Ascending aorta (tissue), 2 donors: Measurements from ENCODE around the gene MYO1D. TPM values are rescaled to one million over a fixed set of nuclear protein-coding genes. Genes with fewer than 3 reads are reported as not detected.
"Not testable (repeated sequence)": the region's sequence is repeated elsewhere in the genome, so short reads cannot be mapped to it uniquely, and the experiment has no call there.

Experiments
- DNase-seq, 2 donors: peaks; one replicate each; pipeline ENCODE4 v3.0.0-alpha.2; 2019; ENCODE audit warnings: low spot score in 2 of 2
- H3K27ac ChIP-seq, 2 donors: fragments of 200-600 bp; sonication (generic); one replicate each; pipeline ENCODE4 v1.5.1; 2016 to 2017; ENCODE audit warnings: mild to moderate bottlenecking in 1 of 2
- H3K27me3 ChIP-seq: fragments of 200-600 bp; sonication (generic); one replicate; pipeline ENCODE4 v1.5.1; 2017
- H3K36me3 ChIP-seq, 2 donors: fragments of 200-600 bp; sonication (generic); one replicate each; pipeline ENCODE4 v1.5.1; 2016
- H3K4me1 ChIP-seq, 2 donors: fragments of 200-600 bp; sonication (generic); one replicate each; pipeline ENCODE4 v1.5.1; 2016 to 2017; ENCODE audit warnings: mild to moderate bottlenecking in 1 of 2
- H3K4me3 ChIP-seq, 2 donors: fragments of 200-600 bp; sonication (generic); one replicate each; pipeline ENCODE4 v1.5.1; 2016 to 2017; ENCODE audit warnings: mild to moderate bottlenecking in 1 of 2
- H3K9me3 ChIP-seq, 2 donors: fragments of 200-600 bp; sonication (generic); one replicate each; pipeline ENCODE4 v1.5.1; 2016
- CTCF ChIP-seq, 3 experiments: fragments of 200-600 bp in 2 of 3; fragments of 450-650 bp in 1 of 3; sonication (generic) in 2 of 3; IDR thresholded peaks; one replicate each; pipeline ENCODE4 v1.5.1; 2016 to 2019; ENCODE audit warnings: antibody characterized with exemption in 3 of 3, mild to moderate bottlenecking in 1 of 3, moderate library complexity in 1 of 3
- intact Hi-C: fragments of 100-400 bp; cut with DNase I; formaldehyde crosslinking; loops from one replicate; pipeline ENCODE4 v1.15.1; 2023
- total RNA-seq: library from RNA; depleted of rRNA; stranded (reverse); fragments of >200 nt; gene quantifications from one replicate; pipeline ENCODE4 v1.1.0, GENCODE V29; 2016

MYO1D gene
- total RNA-seq, 1 donor from 2014 or later = 105 TPM

- peaks cover 82 to 86% of the 10 kb centered on the region in 2 donors for H3K36me3 ChIP-seq
- TF ChIP-seq CTCF (IDR thresholded peaks at IDR 0.05) = no peak
- H3K27ac ChIP-seq = no peak overlapping the region
- intact Hi-C loops = no loop called here
- no peaks in the 10 kb centered on the region for H3K9me3 ChIP-seq
- H3K4me3 ChIP-seq = no peak overlapping the region
- DNase-seq = no peak
- H3K27me3 ChIP-seq = no peaks in the 10 kb centered on the region
- peaks cover 0 to 8% of the 10 kb centered on the region in 2 donors for H3K4me1 ChIP-seq
These were observed 415.4 kb downstream of the MYO1D start for GRCh38 chr17:32461498-32461852.

- intact Hi-C loops = no loop called here
These were observed 416.9 kb downstream of the MYO1D start for GRCh38 chr17:32460054-32460453.

GRCh38 chr17:32458371-32458770, 418.6 kb downstream of the MYO1D start:
- no peak for DNase-seq
- H3K4me3 ChIP-seq = no peak overlapping the region
- intact Hi-C loops = no loop called here
- H3K4me1 ChIP-seq = peaks cover 0 to 8% of the 10 kb centered on the region in 2 donors
- no peaks in the 10 kb centered on the region for H3K9me3 ChIP-seq
- H3K36me3 ChIP-seq = peaks cover 76 to 85% of the 10 kb centered on the region in 2 donors
- H3K27me3 ChIP-seq = no peaks in the 10 kb centered on the region
- TF ChIP-seq CTCF (IDR thresholded peaks at IDR 0.05) = no peak
- H3K27ac ChIP-seq = no peak overlapping the region

More at GRCh38 chr17:32460054-32460453, 416.9 kb downstream of the MYO1D start:
- H3K4me3 ChIP-seq = no peak overlapping the region
- H3K36me3 ChIP-seq = peaks cover 77 to 86% of the 10 kb centered on the region in 2 donors
- no peaks in the 10 kb centered on the region for H3K27me3 ChIP-seq
- no peak overlapping the region for H3K27ac ChIP-seq
- peaks cover 0 to 8% of the 10 kb centered on the region in 2 donors for H3K4me1 ChIP-seq
- DNase-seq = no peak
- no peaks in the 10 kb centered on the region for H3K9me3 ChIP-seq
- TF ChIP-seq CTCF (IDR thresholded peaks at IDR 0.05) = no peak

- Histone ChIP-seq H3K4me3 (no peak overlapping the region), H3K27me3 (no peaks in the 10 kb centered on the region), H3K27ac (no peak overlapping the region), H3K4me1 (no peaks in the 10 kb centered on the region), H3K36me3 (peaks cover 80 to 93% of the 10 kb centered on the region in 2 donors), H3K9me3 (no peaks in the 10 kb centered on the region)
- intact Hi-C loops = no loop called here
- no peak for TF ChIP-seq CTCF (IDR thresholded peaks at IDR 0.05)
- no peak for DNase-seq
These were observed 423.6 kb downstream of the MYO1D start for GRCh38 chr17:32453370-32453769.

- no peak for TF ChIP-seq CTCF (IDR thresholded peaks at IDR 0.05)
- DNase-seq = no peak
- H3K9me3 ChIP-seq = no peaks in the 10 kb centered on the region
- H3K27me3 ChIP-seq = no peaks in the 10 kb centered on the region
- peaks cover 73 to 85% of the 10 kb centered on the region in 2 donors for H3K36me3 ChIP-seq
- no peaks in the 10 kb centered on the region for H3K4me1 ChIP-seq
- H3K4me3 ChIP-seq = no peak overlapping the region
- H3K27ac ChIP-seq = no peak overlapping the region
- intact Hi-C loops = no loop called here
These were observed 424.6 kb downstream of the MYO1D start for GRCh38 chr17:32452281-32452680.

- intact Hi-C loops = no loop called here
- H3K36me3 ChIP-seq = peaks cover 70 to 81% of the 10 kb centered on the region in 2 donors
- no peak for TF ChIP-seq CTCF (IDR thresholded peaks at IDR 0.05)
- no peaks in the 10 kb centered on the region for H3K27me3 ChIP-seq
- DNase-seq = no peak
- no peaks in the 10 kb centered on the region for H3K4me1 ChIP-seq
- H3K4me3 ChIP-seq = no peak overlapping the region
- H3K9me3 ChIP-seq = no peaks in the 10 kb centered on the region
- no peak overlapping the region for H3K27ac ChIP-seq
These were observed 425.0 kb downstream of the MYO1D start for GRCh38 chr17:32451879-32452278.

- intact Hi-C loops, H3K9me3 ChIP-seq, H3K4me3 ChIP-seq, H3K27me3 ChIP-seq, H3K4me1 ChIP-seq, DNase-seq, H3K27ac ChIP-seq: not testable (repeated sequence)
- peaks cover 61 to 67% of the 10 kb centered on the region in 2 donors for H3K36me3 ChIP-seq
These were observed 426.5 kb downstream of the MYO1D start for GRCh38 chr17:32450379-32450778.
